Kidney epithelial cell (primary cell): ENCODE measurements around the gene PDZD7. TPM values are rescaled to one million over a fixed set of nuclear protein-coding genes. Genes with fewer than 3 reads are reported as not detected.

Experiments used
- DNase-seq: peaks from one replicate; pipeline ENCODE4 v3.0.0-alpha.2; 2010; ENCODE audit warnings: low read depth
- H3K27me3 ChIP-seq: 2 replicates; pipeline ENCODE4 v1.6.0; 2011; ENCODE audit warnings: low read length; ENCODE audit not compliant: control insufficient read depth, insufficient read depth
- H3K36me3 ChIP-seq: 2 replicates; pipeline ENCODE4 v1.5.1; 2011; ENCODE audit warnings: low read length; ENCODE audit not compliant: control insufficient read depth, insufficient read depth
- H3K4me3 ChIP-seq: 2 replicates; pipeline ENCODE4 v1.5.1; 2011; ENCODE audit warnings: low read depth, mild to moderate bottlenecking, control low read depth, low read length
- total RNA-seq: library from RNA; depleted of rRNA; stranded (reverse); fragments of >200 nt; gene quantifications from 2 replicates; pipeline ENCODE4 v1.2.3, GENCODE V29; 2015
- TF ChIP-seq, protein P1 (sequence below): IDR thresholded peaks from 2 replicates; pipeline ENCODE4 v1.5.1; 2011; ENCODE audit warnings: mild to moderate bottlenecking, moderate library complexity, low read length, control low read depth, inconsistent platforms; ENCODE audit not compliant: insufficient read depth, poor library complexity, severe bottlenecking

The PDZD7 gene
- total RNA-seq, 1 donor from 2014 or later, result 3.5 TPM

DNA sequence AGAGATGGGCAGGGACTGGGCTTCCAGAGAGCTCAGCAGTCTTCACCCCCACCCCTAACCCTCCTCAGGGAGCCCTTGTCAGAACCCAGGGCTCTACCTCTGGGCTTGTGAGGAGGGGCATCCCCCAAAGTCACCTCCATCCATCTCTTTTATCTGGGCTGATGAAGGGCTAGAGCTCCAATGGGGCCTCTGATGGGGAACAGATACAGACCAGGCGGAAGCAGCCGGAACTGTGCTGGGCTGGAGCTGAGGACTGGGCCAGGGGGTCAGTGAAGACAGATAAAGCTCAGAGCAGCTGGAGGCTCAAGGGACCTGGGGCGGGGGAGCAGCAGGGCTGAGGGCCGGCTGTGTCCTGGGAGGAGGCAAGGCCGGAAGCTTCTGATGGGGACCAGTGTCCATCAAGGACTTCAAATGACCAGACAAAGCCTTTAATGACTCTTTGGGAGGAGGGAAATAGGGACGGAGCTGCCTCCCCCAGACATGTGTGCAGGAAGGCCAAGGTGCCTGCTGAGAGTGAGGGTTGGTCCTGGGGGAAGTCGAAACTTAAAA, 41.0 kb upstream of the PDZD7 start:
- Histone ChIP-seq H3K4me3 (no peak overlapping the region), H3K36me3 (no peaks in the 10 kb centered on the region), H3K27me3 (peaks cover 42% of the 10 kb centered on the region)
- TF ChIP-seq, protein P1, sequence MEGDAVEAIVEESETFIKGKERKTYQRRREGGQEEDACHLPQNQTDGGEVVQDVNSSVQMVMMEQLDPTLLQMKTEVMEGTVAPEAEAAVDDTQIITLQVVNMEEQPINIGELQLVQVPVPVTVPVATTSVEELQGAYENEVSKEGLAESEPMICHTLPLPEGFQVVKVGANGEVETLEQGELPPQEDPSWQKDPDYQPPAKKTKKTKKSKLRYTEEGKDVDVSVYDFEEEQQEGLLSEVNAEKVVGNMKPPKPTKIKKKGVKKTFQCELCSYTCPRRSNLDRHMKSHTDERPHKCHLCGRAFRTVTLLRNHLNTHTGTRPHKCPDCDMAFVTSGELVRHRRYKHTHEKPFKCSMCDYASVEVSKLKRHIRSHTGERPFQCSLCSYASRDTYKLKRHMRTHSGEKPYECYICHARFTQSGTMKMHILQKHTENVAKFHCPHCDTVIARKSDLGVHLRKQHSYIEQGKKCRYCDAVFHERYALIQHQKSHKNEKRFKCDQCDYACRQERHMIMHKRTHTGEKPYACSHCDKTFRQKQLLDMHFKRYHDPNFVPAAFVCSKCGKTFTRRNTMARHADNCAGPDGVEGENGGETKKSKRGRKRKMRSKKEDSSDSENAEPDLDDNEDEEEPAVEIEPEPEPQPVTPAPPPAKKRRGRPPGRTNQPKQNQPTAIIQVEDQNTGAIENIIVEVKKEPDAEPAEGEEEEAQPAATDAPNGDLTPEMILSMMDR, result no peak
- no peak for DNase-seq

DNA sequence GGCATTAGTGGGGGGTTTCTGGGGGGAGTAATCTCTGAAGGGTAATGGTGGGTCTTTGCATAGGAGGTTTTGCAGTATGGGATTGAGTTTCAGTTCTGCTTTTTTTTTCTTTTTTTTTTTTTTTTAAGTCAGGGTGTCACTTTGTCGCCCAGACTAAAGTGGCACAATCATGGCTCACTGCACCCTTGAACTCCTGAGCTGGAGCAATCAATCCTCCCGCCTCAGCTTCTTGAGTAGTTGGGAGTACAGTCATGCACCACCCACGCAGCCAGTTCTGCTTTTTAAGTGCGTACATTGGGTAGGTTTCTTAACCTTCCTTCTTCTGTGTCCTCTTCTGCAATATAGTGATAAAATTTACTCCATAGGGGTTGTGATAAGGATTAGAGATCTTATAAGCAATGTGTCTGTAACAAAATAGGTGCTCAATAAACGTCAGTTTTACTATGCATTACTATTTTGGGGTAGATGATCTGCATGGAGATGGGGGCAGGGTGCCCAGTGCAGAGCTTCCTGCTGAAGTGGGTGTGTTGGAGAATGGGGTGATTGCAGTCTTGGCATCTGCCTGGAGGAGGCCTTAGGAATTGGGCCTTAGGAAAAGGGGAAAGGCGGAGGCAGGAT, 40.4 kb upstream of the PDZD7 start:
- DNase-seq, result no peak
- Histone ChIP-seq H3K4me3 (no peak overlapping the region), H3K27me3 (peaks cover 42% of the 10 kb centered on the region), H3K36me3 (no peaks in the 10 kb centered on the region)
- TF ChIP-seq, protein P1, result no peak

DNA sequence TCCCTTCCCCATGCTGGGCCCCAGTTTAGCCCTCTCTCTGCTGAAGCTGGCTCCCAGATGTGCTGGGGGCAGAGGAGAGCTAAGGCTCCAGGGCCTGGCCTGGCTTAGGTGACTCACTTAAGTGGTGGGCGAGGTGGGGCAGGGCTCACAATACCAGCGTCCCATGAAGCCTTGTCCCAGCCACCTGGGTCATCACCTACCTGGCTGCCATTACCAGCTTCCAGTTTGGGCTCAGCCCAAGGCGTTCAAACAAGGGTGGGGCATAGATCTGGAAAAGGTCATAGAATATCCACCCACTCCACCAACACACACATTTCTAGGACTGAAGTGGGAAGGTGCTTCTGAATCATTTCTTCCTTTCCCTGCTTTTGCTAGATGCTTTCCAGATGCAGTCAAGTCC, 39.2 kb upstream of the PDZD7 start:
- DNase-seq, result no peak

DNA sequence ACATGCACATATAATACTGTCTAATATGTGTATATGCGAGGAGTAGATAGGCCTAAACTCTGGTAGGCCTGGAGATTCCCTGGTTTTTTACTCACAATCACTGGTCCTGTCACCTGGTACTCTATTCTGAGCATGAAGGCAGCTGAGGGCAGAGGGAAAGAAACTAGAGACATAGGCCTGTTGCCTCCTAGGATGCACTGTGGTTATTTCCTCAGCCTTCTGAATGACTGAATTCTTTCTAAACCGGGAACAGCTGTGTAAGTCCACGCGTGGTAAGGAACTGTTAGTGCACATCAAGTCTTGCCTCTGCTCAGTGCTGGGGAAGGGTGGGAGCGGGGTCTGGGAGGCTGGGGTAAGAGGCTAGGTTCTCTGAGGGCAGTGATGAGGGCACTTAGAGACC, 38.5 kb upstream of the PDZD7 start:
- H3K27me3 ChIP-seq, result peaks cover 27% of the 10 kb centered on the region
- DNase-seq, result no peak
- TF ChIP-seq, protein P1, result no peak
- H3K4me3 ChIP-seq, result no peak overlapping the region
- no peaks in the 10 kb centered on the region for H3K36me3 ChIP-seq

More for the DNA sequence above, 39.2 kb upstream of the PDZD7 start:
- no peaks in the 10 kb centered on the region for H3K36me3 ChIP-seq
- no peak overlapping the region for H3K4me3 ChIP-seq
- H3K27me3 ChIP-seq, result peaks cover 29% of the 10 kb centered on the region
- TF ChIP-seq, protein P1, result no peak

DNA sequence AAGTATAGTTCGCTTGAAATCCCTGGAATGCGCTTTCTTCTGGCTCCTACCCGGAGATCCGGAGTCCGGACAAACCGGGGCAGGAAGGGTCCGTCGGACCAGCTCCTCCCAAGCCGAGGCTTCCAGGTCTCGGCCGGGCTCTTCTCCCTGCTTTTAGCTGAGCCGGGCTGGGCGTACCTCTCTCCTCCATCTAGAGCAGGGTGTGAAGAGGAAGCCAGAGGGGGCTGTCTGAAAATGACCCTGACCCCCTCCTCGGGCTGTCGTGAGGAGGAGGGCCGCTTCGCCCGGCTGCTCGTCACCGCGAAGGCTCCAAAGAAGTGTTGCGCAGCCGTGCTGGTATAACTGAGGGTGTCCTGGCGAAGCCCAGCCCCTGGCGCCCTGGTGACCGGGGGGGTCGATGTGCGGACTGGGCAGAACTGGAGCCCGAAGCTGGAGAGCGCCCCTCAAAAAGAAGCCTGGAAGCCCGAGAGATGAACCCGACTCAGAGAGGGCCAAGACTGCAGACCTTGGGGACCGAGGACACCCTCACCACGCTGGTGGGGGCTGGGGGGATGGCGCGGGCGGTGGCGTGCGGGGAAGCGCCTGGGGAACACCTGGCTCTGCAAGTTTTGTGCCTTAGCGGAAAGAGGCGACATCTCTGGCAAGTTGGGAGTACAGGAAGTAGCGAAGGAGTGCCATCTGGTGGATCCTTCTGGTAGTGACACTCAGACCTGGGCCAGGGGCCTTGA, 36.6 kb upstream of the PDZD7 start:
- H3K27me3 ChIP-seq, result peaks cover 11% of the 10 kb centered on the region
- H3K4me3 ChIP-seq, result peak overlapping the region; percentile 54
- no peak for DNase-seq
- TF ChIP-seq, protein P1, result peak; percentile 80
- H3K36me3 ChIP-seq, result no peaks in the 10 kb centered on the region
